K562 (cell line): ENCODE measurements around the gene RHBDF2. TPM values are rescaled to one million over a fixed set of nuclear protein-coding genes. Genes with fewer than 3 reads are reported as not detected.
A peak's percentile ranks its signal among the peaks of the same experiment; 100 is the strongest.

Source experiments
- BRF2 ChIP-seq: IDR thresholded peaks from 3 replicates; pipeline ENCODE4 v1.6.1; 2011; ENCODE audit warnings: borderline replicate concordance, mild to moderate bottlenecking; ENCODE audit not compliant: insufficient read length, insufficient read depth
- CBFA2T3 ChIP-seq: fragments of 450-650 bp; IDR thresholded peaks from 2 replicates; pipeline ENCODE4 v1.6.1; 2017
- CC2D1A ChIP-seq: fragments of 450-650 bp; IDR thresholded peaks from 2 replicates; pipeline ENCODE4 v1.6.1; 2017; ENCODE audit warnings: mild to moderate bottlenecking
- ELK3 ChIP-seq: fragments of 450-650 bp; formaldehyde crosslinking; IDR thresholded peaks from 2 replicates; pipeline ENCODE4 v1.4.0; 2020; ENCODE audit warnings: mild to moderate bottlenecking
- FUS ChIP-seq: fragments of 200-400 bp; formaldehyde crosslinking; optimal IDR thresholded peaks from 2 replicates; pipeline ENCODE3; 2017; ENCODE audit warnings: low read depth, low read length
- GABPA ChIP-seq: fragments of 200-800 bp; sonication (Bioruptor generic); conservative IDR thresholded peaks from 2 replicates; pipeline ENCODE4 v1.6.1; 2016; ENCODE audit warnings: low read depth, missing genetic modification characterization, missing compliant biosample characterization
- HLTF ChIP-seq: fragments of 450-650 bp; IDR thresholded peaks from 2 replicates; pipeline ENCODE4 v1.6.1; 2016
- HMG20A ChIP-seq: fragments of 450-650 bp; formaldehyde crosslinking; conservative IDR thresholded peaks from 2 replicates; pipeline ENCODE4 v1.4.0; 2020; ENCODE audit warnings: mild to moderate bottlenecking, mixed read lengths
- JUNB ChIP-seq: fragments of 450-650 bp; formaldehyde crosslinking; conservative IDR thresholded peaks from 2 replicates; pipeline ENCODE4 v1.4.0; 2020; ENCODE audit warnings: mild to moderate bottlenecking
- MTA1 ChIP-seq: fragments of 450-650 bp; IDR thresholded peaks from 2 replicates; pipeline ENCODE4 v1.6.1; 2017; ENCODE audit warnings: borderline replicate concordance
- SRSF1 ChIP-seq: fragments of 200-400 bp; formaldehyde crosslinking; IDR thresholded peaks from 2 replicates; pipeline ENCODE4 v1.6.1; 2017; ENCODE audit warnings: mild to moderate bottlenecking, low read depth, low read length, moderate library complexity
- STAG1 ChIP-seq: sonication (generic); formaldehyde crosslinking; IDR thresholded peaks from 2 replicates; pipeline ENCODE4 v1.5.0; 2020; ENCODE audit warnings: missing genetic modification reagents, borderline replicate concordance
- STAT5A ChIP-seq: IDR thresholded peaks from 2 replicates; pipeline ENCODE4 v1.6.1; 2012; ENCODE audit warnings: low read length, inconsistent platforms, borderline replicate concordance
- STAT6 ChIP-seq: sonication (generic); formaldehyde crosslinking; IDR thresholded peaks from 2 replicates; pipeline ENCODE4 v1.8.1; 2023; ENCODE audit warnings: mild to moderate bottlenecking, missing genetic modification reagents
- TAL1 ChIP-seq: fragments of 450-650 bp; IDR thresholded peaks from 2 replicates; pipeline ENCODE4 v1.6.1; 2016; ENCODE audit warnings: mild to moderate bottlenecking
- ZC3H11A ChIP-seq: IDR thresholded peaks from 2 replicates; pipeline ENCODE4 v1.6.1; 2012; ENCODE audit warnings: low read depth, low read length, improper control_type of control experiment
- ZMIZ1 ChIP-seq, 2 experiments: fragments of 150-350 bp in 1 of 2; IDR thresholded peaks; 2 replicates each; pipeline ENCODE4 v1.6.1; 2012 to 2016; ENCODE audit warnings: low read depth in 2 of 2, low read length in 2 of 2, mild to moderate bottlenecking in 1 of 2, moderate library complexity in 1 of 2
- ZNF121 ChIP-seq: sonication (generic); formaldehyde crosslinking; conservative IDR thresholded peaks from 2 replicates; pipeline ENCODE4 v1.8.0; 2022; ENCODE audit warnings: missing genetic modification reagents
- ZNF311 ChIP-seq: fragments of 250-450 bp; sonication (Bioruptor Pico); IDR thresholded peaks from 2 replicates; pipeline ENCODE4 v1.4.0; 2020; ENCODE audit warnings: mild to moderate bottlenecking, moderate library complexity
- ZNF57 ChIP-seq: fragments of 450-650 bp; formaldehyde crosslinking; IDR thresholded peaks from 2 replicates; pipeline ENCODE4 v1.4.0; 2020; ENCODE audit warnings: mild to moderate bottlenecking, moderate library complexity
- polyA plus RNA-seq, 8 experiments: library from polyadenylated mRNA; depleted of rRNA in 4 of 8; stranded (reverse) in 5 of 8; unstranded in 3 of 8; fragments of >200 nt; fragmentation: Nextera tagmentation in 2 of 8; fragmentation: Illumina TruSeq in 1 of 8; extraction: Ambion mirVana in 2 of 8; extraction: Trizol in 1 of 8; gene quantifications; 2 replicates each; pipeline versions ENCODE4 v1.2.1 to v1.2.3, GENCODE V29; 2011 to 2014; ENCODE audit warnings: inconsistent platforms in 1 of 8, missing spikeins in 1 of 8
- total RNA-seq, 7 experiments: library from RNA; depleted of rRNA in 6 of 7; stranded (reverse); fragments of >200 nt in 6 of 7; fragmentation: Illumina TruSeq in 2 of 7; extraction: Trizol in 2 of 7; gene quantifications; 2 replicates each; pipeline versions ENCODE4 v1.2.1 to v1.2.3, GENCODE V29; 2011 to 2021; ENCODE audit warnings: low replicate concordance in 1 of 7

Gene RHBDF2
- total and polyA plus RNA-seq, 9 of the 15 experiments (the other 6 are each of a cell fraction or from before 2014, with no cell fraction given), result 0.04 to 2.8 (median 1.1) TPM

GRCh38 chr17:76501018-76501826 lies at the start of gene RHBDF2 (continued):
- TF ChIP-seq ZMIZ1 (IDR thresholded peaks at IDR 0.05; ENCODE audit: low read depth in 2 of 2, low read length in 2 of 2) (no peak), JUNB (CRISPR knock-in tag) (no peak), CBFA2T3 (no peak), GABPA (no peak), CC2D1A (no peak), STAG1 (CRISPR knock-in tag) (no peak), FUS (peak; percentile 53), ZNF121 (no peak), HLTF (no peak), STAT6 (CRISPR knock-in tag) (no peak), ZC3H11A (no peak), BRF2 (no peak), STAT5A (no peak), TAL1 (no peak), MTA1 (no peak), ZNF311 (CRISPR knock-in tag) (no peak), ELK3 (no peak), ZNF57 (CRISPR knock-in tag) (no peak), HMG20A (CRISPR knock-in tag) (no peak), SRSF1 (no peak)
